Activated T-helper 9 cell treated with anti-CD3 and anti-CD28 coated beads, Interleukin-2, amount 50 U/mL, for 16 hours (primary cell): ENCODE data around the gene CACNB1.
"Not testable (repeated sequence)": the region's sequence is repeated elsewhere in the genome, so short reads cannot be mapped to it uniquely, and the experiment has no call there.

Source experiments
- DNase-seq: peaks from one replicate; pipeline ENCODE4 v3.0.0-alpha.2; 2020; ENCODE audit warnings: low read depth

Gene CACNB1

GRCh38 chr17:39151150-39151942 is 46.1 kb downstream of the CACNB1 start, which contains the start of gene PLXDC1:
Gene PLXDC1, minus strand, starts transcription at chr17:39151637. Its CDS starts 200 bp downstream, at chr17:39151437.
- DNase-seq, result no peak

- DNase-seq, result no peak
Measured at GRCh38 chr17:39150795-39151149, 46.7 kb downstream of the CACNB1 start.

DNA sequence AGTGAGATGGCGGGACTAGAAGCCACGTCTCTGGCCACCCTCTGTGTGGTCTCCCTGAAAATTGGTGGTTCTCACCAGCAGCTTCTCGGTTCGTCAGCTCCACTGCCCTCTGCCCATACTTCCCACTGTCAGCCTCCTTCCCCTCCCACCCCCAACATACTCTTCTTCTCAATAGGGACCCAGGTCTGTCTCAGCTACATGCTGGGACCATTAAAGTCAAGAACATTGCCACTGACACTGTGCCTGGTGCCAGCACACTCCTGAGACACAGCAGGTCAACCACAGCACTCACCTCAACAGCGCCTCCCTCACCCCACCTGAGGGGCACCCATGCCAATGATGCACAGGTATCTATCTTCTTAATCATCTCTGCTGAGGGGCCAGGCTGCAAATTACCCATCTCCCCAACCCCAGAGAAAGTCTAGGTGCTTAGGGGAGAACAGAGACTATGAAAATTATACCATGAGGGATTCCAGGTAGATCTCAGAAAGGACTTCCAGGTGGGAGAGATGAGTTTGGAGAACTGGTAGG is 47.3 kb downstream of the CACNB1 start:
- DNase-seq, result no peak

GRCh38 chr17:39147221-39148185 is 50.0 kb downstream of the CACNB1 start:
- no peak for DNase-seq

- DNase-seq, result no peak
Measured at GRCh38 chr17:39146273-39146672, 51.2 kb downstream of the CACNB1 start.

DNA sequence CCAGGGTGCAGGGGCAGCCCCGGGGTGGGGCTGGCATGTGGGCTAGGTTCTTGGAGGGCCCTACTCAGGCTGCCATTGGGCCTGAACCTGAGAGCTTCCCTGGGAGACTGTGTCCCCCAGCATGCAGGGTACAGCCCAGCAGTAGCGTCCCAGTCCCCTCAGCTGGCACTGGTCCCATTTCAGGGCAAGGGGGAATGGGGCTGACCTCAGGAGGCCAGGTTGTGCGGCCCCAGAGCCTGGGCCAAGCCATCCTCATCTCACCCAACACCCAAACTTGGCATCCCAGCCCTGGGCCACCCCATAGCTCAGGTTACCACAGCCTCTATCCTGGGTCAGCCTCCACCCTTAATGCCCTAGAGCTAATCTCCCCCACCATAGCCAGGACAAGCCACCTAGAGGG is 52.3 kb downstream of the CACNB1 start:
- DNase-seq, result no peak

DNA sequence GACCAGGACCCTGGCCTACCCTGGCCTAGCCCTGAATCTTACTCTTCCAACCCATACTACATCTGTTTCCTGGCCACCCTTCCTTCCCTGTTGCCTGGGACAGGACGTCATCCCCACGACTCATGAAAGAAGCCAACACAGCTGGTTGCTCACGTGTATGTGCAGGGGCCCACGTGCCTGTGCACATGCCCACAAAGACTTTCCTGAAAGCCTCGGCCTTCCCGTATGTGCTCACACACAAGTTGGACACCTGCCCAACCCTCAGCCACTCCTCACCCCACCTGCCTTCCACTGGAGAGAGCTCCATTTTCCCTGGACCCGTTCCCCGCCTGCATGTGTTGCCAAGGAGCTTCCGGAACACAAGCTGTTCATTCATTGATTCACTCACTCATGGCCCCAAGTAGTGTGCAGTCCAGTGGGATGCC is 53.0 kb downstream of the CACNB1 start:
- no peak for DNase-seq

DNA sequence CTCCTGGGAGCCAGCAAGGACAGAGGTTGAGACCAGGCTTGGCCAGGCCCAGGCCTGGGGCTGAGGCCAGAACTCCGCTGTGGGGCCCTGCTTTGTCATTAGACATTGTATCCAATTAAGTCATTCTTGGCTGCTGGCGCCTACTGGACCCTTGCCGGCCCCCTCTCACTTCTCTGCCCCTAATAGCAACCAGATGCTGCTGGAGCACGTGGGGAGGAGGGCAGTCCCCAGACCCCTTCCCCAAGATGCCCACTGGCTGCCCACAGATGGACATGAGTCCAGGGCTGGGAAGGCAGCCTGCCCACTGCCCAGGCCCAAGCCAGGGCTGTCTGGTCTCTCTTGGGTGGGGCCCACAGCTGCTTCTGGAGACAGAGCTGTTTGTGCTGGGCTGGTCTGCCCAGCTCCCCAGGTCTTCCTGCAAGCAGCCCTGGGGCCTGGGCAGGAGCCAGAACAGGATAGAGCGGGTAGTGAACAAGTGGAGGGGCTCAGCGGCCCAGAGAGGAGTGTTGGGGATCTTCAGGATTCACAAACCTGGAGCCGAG is 53.8 kb downstream of the CACNB1 start:
- no peak for DNase-seq

DNA sequence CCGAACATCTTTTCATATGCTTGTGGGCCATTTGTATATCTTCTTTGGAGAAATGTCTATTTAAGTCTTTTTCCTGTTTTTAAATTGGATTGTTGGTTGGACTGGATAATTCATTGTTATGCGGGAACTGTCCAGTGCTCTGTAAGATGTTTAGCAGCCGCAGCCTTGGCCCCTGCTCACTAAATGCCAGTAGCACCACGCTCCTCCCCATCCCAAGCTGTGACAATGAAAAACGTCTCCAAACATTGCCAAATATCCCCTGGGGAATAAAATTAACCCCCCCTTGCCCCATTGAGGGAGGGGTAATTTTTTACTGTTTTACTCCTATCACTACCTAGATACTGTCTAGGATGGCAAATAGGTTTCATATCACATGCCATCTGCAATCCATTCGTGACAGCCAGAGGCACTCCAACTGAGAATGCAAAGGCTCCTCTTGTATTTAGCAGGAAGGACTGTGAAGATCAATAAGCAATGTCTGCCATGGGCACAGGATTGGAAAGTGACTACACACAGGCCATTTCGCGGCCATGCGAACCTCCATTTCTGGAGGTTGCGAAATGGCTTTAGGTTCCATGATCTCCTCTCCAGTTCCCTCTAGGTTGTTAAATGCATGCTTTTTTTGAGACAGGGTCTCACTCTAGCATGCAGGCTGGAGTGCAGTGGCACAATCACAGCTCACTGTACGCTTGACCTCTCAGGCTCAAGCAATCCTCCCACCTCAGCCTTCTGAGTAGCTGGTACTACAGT is 55.4 kb downstream of the CACNB1 start:
- DNase-seq, result no peak

- no peak for DNase-seq
Measured at GRCh38 chr17:39141294-39141693, 56.2 kb downstream of the CACNB1 start.

- no peak for DNase-seq
Measured at GRCh38 chr17:39139561-39139960, 57.9 kb downstream of the CACNB1 start.

DNA sequence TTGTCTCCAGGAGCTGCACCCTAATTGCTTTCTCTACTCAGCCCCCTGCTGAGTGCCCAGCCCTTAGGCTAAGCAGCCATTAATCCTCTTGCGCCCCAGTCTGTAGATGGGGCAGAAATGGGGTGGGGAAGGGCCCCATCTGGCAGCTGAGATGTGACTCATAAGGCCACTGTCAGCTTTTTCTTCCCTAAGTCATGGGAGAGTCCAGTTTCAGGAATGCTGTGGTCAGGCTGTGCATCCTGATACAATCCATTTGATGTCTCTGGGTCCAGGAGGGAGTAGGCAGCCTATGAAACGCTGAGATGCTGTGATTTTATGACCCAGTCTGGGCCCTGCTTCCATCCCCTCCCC is 58.3 kb downstream of the CACNB1 start:
- DNase-seq, result no peak

DNA sequence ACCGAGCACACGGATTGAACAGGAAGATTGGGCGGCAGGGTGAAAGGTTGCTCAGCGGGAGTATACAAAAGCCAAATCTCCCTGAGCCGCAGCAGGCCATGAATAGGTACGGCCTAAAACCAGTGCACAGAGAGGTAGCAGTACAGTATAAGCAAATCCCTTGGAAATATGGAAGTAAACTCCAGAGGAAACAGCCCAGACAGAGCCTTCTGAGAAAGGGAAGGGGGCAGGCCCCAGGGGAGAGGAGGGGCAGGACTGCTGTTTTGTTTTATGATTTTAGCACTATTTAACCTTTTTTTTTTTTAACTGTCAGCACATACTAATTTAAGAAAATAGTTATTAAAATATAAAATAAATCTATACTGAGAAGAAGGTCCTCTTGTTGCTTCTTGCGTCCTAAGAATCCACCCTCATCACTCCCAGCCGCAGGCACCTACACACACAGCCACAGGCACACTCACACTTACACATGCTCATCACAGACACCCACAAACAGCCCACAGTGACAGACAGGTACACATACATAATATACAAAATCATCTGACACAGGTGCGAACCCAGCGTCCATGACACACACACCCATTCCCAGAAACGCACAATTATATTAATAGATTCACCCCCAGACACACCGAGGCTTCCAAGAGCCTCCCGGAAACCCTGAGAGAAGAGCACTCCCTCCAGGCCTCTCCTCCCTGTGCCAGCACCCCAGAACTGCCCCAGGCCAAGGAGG is 58.9 kb downstream of the CACNB1 start:
- no peak for DNase-seq

DNA sequence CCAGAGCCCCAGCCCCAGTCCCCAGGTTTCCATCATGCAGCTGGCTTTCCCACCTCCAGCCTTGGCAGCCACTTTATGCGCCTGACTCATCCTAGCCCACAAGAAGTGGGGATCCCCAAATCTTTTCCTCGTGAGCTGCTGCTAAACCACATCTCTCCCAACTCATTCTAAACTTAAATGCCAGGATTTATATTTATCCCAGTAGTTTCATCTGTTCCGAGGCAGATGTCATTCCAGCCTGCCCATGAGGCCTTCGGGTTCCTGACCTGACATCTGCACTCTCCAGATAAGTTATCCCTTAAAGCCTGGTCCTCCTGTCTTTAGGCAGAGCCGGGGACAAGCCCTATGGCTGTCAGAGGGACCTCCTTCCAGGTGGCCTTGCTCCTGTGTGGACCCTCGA is 62.6 kb downstream of the CACNB1 start:
- no peak for DNase-seq

DNA sequence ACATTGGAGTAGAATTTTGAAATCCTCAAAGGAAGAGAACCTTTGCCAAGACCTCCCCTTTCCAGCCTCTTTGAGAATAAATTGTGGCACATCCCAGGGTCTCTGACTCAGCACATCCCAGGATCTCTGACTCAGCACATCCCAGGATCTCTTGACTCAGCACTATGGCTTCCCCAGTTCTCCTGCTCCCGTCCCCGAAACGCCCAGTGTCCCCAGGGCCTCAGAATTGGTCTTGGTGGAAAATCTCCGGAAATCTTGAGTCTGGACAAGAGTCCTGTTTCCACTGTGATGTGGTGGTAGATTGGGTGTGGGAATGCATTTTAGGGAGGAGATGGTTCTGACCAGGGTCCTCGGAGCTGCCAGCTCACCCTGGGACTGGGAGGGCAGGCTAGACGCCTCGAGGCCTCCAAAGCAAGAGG is 65.3 kb downstream of the CACNB1 start:
- DNase-seq, result no peak

DNA sequence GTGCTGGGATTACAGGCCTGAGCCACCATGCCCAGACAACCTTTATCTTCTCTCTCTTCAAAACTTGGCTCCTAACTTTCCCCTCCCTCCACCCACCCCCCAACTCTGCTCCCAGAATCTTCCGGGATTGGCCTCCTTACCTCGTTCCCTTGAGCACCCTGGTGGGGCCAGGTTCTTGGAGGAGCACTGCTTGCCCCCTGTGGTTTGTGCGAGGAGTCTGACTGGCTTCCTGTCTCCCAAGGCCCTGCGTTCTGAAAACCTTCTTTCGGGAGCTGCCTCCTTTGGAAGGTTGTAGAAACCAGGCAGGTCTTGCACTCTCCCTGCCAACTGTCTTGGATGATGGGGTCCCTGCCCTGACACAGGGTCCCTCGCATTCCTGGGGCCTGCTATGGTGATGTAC is 65.9 kb downstream of the CACNB1 start:
- DNase-seq, result no peak

GRCh38 chr17:39130205-39130604 is 67.3 kb downstream of the CACNB1 start:
- no peak for DNase-seq

GRCh38 chr17:39129544-39129943 is 67.9 kb downstream of the CACNB1 start:
- not testable (repeated sequence) for DNase-seq

DNA sequence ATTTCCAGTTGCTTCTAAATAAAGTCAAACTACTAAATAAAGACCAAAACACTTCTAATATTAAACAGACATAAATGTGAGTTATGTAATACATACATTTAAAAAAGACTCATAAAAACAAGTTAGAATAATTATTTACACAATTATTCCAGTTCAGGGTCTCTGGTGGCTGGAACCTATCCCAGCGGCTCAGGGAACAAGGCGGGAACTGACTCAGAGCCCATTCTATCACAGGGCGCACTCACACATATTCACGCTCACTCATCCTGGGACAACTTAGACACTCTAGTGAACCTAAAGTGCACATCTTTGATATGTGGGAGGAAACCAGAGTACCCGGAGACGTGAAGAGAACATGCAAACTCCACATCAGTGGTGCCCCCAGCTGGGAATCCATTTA is 71.0 kb downstream of the CACNB1 start:
- no peak for DNase-seq

GRCh38 chr17:39125143-39125875 is 72.2 kb downstream of the CACNB1 start:
- no peak for DNase-seq
